NCI-H446 treated with DMSO at 0.1 percent for 48 hours (cell line): ENCODE data around the gene NEMF.
"Not testable (repeated sequence)": the region's sequence is repeated elsewhere in the genome, so short reads cannot be mapped to it uniquely, and the experiment has no call there.

Source experiments
- DNase-seq: peaks from one replicate; lab custom pipeline; 2025; lab: John Stamatoyannopoulos, UW

Gene NEMF

GRCh38 chr14:49852301-49853157, at the start of gene NEMF:
Gene NEMF, minus strand, starts transcription at chr14:49852788. Its CDS starts 35 bp downstream, at chr14:49852753.
- DNase-seq, result peak; percentile 77

- no peak for DNase-seq
These were observed 48.4 kb upstream of the NEMF start for GRCh38 chr14:49900973-49901372.

DNA sequence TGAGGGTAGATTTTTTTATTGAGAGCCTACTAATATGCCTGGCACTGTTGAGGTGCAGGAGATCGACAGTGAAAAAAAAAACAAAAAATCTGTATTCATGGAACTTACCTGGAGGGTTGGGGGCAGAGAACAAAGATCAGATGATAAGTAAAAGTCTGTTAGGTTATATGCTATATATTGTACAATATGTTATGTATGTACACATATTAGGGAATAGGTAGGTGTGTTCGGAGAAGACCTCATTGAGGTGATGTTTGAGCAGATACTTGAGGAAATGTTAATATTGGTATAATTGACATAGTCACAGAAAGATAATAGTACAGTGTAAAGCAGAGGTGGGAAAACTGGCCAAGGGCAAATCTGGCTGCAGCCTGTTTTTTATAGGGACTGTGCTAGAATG, 45.9 kb upstream of the NEMF start:
- DNase-seq, result no peak

DNA sequence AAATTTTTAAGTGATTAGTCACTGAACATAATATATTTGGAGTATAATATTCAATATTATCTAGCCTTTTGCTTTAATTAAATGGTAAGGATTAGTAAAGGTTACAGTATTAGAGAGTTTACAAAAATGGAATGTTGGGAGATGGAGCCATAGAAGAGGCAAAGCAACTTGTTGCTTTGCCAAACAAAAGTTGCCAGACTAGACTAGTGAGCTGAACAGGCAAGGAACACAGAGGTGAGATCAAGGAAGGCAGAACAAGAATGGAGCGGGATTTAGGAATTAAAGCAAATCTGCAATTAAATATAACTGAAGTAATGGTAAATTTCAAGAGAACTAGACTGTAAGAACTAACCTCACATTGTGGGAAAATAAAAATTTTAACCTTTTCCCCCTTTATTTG, 45.4 kb upstream of the NEMF start:
- DNase-seq, result no peak

DNA sequence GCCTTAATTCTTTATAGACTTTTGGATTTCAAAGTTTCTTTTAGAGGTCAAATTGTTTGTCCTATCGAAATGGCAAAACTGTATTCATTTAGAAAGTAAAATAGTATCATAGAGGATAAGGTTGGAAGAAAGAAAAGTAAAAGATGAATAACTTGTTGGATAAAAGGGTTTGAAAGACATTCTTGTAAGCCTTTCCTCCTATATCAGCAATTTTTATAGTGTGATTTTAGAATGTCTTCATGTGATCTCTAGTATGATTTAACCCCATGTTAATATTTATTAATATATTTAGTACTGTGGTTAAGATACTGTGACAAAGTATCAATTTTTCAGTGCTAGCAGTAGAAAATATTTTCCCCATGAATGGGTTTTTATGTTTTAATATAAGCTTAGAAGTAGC, 44.8 kb upstream of the NEMF start:
- DNase-seq, result no peak

DNA sequence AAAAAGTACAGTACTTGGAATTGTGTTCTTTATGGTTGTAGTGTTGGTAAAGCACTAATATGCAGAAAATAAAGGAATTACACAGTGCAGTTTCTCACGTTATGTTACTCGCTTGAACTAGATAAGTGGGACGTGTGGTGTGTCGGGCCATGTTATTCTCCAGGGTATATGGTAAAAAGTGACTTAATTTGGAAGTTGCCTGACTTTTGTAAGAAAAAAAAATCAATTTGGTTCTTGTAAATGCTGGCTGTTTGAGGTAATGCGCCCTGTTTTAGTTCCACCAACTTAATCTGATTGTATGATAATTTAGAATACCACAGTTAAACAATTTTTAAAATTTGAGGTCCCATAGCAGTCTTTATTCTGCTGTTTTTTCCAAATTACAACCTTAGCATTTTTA, 44.4 kb upstream of the NEMF start:
- no peak for DNase-seq

DNA sequence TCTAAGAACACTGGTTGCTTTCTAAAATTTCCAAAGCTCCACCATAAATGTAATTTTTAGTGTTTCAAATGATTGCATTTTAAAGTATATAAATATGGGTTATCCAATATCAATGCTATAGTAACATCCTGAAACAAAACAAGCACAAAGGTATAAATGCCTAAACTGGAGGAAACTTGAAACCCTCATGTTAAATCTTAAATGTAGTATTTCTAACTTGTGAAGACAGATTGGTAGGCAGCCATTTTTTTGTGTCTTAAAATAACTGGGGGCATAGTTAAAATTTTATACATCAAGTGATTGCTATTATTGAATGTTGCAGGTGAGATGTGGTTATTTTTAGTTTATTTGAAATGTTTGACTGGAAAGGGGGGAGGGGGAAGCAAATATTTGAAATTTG, 43.7 kb upstream of the NEMF start:
- DNase-seq, result not testable (repeated sequence)

GRCh38 chr14:49895480-49895879, 42.9 kb upstream of the NEMF start:
- no peak for DNase-seq

GRCh38 chr14:49894214-49895107, 41.9 kb upstream of the NEMF start:
- DNase-seq, result not testable (repeated sequence)

DNA sequence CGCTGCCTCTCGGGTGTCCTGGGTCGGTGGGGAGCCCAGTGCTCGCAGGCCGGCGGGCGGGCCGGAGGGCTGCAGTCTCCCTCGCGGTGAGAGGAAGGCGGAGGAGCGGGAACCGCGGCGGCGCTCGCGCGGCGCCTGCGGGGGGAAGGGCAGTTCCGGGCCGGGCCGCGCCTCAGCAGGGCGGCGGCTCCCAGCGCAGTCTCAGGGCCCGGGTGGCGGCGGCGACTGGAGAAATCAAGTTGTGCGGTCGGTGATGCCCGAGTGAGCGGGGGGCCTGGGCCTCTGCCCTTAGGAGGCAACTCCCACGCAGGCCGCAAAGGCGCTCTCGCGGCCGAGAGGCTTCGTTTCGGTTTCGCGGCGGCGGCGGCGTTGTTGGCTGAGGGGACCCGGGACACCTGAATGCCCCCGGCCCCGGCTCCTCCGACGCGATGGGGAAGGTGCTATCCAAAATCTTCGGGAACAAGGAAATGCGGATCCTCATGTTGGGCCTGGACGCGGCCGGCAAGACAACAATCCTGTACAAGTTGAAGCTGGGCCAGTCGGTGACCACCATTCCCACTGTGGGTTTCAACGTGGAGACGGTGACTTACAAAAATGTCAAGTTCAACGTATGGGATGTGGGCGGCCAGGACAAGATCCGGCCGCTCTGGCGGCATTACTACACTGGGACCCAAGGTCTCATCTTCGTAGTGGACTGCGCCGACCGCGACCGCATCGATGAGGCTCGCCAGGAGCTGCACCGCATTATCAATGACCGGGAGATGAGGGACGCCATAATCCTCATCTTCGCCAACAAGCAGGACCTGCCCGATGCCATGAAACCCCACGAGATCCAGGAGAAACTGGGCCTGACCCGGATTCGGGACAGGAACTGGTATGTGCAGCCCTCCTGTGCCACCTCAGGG, 41.0 kb upstream of the NEMF start:
- no peak for DNase-seq

- DNase-seq, result peak; percentile 90
These were observed 40.2 kb upstream of the NEMF start, which contains the start of gene ARF6 for GRCh38 chr14:49892636-49893308. Gene ARF6, plus strand, starts transcription at chr14:49893082. Its CDS starts 655 bp downstream, at chr14:49893737.

- peak; percentile 70 for DNase-seq
These were observed 39.7 kb upstream of the NEMF start for GRCh38 chr14:49892301-49892635.

DNA sequence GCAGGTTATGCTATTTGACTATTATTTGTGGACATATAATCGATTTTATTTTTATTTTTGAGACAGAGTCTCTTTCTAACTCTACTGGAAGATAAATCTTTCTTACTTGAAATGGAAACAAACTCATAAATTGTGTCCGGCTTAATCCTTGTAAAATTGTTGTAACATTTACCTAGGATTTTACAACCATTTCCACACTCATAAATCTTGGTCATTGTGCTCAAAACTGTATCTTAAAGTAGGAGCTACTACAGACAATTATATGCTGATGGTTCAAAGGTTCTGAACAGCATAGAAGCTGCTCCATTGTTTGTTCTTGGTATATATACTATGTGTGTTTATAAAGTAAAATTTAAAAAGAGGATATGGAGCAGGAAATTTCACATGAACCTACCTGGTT, 35.7 kb upstream of the NEMF start:
- no peak for DNase-seq

GRCh38 chr14:49886523-49886922, 33.9 kb upstream of the NEMF start:
- DNase-seq, result no peak

GRCh38 chr14:49882826-49883694, 30.5 kb upstream of the NEMF start:
- DNase-seq, result no peak

DNA sequence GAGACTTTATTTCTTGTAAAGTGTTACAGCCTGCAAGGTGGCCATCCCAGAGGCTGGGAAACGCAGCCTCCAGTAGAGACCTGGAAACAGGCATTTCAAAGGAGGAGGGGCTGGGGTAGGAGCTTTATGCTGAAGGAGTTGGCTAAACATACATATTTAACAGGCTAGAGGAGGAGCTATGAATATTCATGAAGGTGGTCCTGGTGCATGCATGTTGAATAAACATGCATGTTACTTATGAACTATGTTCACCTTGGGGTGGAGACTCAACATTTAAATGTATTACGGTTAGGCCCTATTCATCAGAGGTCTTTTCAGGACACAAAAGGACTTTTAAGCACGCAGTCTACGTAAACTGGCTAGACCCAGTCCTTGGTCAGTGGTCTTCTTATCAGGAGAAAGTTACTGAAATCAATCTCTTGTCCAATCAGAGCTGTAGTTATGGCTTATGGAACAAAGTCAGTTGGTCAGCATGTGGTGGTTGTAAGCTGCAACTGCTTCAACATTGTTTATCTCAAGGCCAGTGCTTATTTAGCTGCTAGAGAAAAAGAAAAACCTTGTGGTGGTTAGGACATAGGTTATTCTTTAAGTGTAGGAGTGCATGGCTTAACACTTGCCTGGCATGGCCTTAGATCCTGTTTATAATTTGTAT, 28.9 kb upstream of the NEMF start:
- no peak for DNase-seq

DNA sequence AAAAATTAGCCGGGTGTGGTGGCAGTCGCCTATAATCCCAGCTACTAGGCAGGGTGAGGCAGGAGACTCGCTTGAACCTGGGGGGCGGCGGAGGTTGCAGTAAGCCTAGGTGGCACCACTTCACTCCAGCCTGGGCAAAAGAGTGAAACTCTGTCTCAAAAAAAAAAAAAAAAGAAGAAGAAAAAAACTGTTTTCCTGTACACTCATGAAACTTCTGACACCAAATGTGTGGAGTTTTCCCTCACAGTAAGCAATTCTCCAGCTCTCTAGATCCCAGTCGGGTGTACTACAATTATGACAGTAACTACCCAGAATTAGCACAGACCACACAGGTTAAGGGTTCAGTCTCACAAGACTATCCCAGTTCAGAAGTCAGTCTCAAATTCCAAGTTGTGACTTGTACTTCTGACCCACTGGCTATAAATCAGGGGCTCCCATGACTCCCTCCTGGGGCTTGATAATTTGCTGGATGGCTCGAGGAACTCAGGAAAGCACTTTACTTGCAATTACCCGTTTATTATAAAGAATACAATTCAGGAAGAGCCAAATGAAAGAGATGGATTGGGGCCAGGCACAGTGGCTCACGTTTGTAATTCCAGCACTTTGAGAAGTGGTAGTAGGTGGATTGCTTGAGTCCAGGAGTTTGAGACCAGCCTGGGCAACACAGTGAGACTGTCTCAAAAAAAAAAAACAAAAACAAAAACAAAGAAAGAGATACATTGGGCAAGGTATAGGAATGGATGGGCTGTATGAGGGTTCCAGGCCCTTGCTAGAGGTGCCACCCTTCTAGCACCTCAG, 27.9 kb upstream of the NEMF start:
- DNase-seq, result no peak

DNA sequence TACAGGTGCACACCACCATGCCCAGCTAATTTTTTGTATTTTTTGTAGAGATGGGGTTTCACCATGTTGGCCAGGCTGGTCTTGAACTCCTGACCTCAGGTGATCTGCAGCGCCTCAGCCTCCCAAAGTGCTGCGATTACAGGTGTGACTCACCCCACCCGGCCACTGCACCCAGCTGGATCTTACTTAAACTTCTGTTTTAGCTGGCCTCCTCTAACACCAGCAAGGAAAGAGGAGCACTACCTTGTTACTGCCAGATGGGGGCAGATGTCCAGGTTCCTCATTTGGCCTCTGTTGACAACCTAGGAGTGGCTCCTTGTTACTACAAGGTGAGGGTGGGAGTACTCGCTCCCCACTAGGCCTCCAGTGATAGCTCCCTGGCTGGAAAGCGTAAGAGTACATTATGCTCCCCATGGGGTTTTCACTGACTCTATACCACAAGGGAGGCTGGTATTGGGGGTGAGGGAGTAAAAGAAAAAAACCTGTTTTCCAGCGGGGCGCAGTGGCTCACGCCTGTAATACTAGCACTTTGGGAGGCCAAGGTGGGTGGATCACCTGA, 27.1 kb upstream of the NEMF start:
- no peak for DNase-seq
